Adrenal gland (tissue), 5 donors: ENCODE measurements around the gene RETREG1.

ENCODE experiments used
- POLR2A ChIP-seq, 2 donors: fragments of 450-650 bp; IDR thresholded peaks; one replicate each; pipeline ENCODE4 v1.6.1; 2017; ENCODE audit warnings: antibody characterized with exemption in 2 of 2, mild to moderate bottlenecking in 2 of 2, moderate library complexity in 1 of 2
- TF ChIP-seq, protein P1 (sequence below), 6 experiments: fragments of 450-650 bp in 4 of 6; fragments of 200-600 bp in 2 of 6; sonication (generic) in 1 of 6; IDR thresholded peaks; 1 replicate in 5 of 6; 2 replicates in 1 of 6; pipeline versions ENCODE4 v1.5.1 to v1.8.0; 2016 to 2021; ENCODE audit warnings: antibody characterized with exemption in 6 of 6, mild to moderate bottlenecking in 2 of 6, moderate library complexity in 1 of 6
- donor health status: DM: no; HTN: no; CAD: no.

- TF ChIP-seq, protein P1, sequence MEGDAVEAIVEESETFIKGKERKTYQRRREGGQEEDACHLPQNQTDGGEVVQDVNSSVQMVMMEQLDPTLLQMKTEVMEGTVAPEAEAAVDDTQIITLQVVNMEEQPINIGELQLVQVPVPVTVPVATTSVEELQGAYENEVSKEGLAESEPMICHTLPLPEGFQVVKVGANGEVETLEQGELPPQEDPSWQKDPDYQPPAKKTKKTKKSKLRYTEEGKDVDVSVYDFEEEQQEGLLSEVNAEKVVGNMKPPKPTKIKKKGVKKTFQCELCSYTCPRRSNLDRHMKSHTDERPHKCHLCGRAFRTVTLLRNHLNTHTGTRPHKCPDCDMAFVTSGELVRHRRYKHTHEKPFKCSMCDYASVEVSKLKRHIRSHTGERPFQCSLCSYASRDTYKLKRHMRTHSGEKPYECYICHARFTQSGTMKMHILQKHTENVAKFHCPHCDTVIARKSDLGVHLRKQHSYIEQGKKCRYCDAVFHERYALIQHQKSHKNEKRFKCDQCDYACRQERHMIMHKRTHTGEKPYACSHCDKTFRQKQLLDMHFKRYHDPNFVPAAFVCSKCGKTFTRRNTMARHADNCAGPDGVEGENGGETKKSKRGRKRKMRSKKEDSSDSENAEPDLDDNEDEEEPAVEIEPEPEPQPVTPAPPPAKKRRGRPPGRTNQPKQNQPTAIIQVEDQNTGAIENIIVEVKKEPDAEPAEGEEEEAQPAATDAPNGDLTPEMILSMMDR (IDR thresholded peaks at IDR 0.05), result no peak
- TF ChIP-seq POLR2A (IDR thresholded peaks at IDR 0.05), result no peak
Observed at GRCh38 chr5:16666130-16666882, 49.5 kb upstream of the RETREG1 start.
